ENCODE data around the gene GARNL3.
A peak's percentile ranks its signal among the peaks of the same experiment; 100 is the strongest.

Gene GARNL3, protein sequence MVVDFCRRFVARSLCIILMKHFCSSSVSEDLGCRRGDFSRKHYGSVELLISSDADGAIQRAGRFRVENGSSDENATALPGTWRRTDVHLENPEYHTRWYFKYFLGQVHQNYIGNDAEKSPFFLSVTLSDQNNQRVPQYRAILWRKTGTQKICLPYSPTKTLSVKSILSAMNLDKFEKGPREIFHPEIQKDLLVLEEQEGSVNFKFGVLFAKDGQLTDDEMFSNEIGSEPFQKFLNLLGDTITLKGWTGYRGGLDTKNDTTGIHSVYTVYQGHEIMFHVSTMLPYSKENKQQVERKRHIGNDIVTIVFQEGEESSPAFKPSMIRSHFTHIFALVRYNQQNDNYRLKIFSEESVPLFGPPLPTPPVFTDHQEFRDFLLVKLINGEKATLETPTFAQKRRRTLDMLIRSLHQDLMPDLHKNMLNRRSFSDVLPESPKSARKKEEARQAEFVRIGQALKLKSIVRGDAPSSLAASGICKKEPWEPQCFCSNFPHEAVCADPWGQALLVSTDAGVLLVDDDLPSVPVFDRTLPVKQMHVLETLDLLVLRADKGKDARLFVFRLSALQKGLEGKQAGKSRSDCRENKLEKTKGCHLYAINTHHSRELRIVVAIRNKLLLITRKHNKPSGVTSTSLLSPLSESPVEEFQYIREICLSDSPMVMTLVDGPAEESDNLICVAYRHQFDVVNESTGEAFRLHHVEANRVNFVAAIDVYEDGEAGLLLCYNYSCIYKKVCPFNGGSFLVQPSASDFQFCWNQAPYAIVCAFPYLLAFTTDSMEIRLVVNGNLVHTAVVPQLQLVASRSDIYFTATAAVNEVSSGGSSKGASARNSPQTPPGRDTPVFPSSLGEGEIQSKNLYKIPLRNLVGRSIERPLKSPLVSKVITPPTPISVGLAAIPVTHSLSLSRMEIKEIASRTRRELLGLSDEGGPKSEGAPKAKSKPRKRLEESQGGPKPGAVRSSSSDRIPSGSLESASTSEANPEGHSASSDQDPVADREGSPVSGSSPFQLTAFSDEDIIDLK

GRCh38 chr9:127264462-127265219 is at the start of gene GARNL3:
Gene GARNL3, plus strand, starts transcription at chr9:127264774. Its CDS starts 104 bp downstream, at chr9:127264878.
- no peak for DNase-seq (ENCODE audit: low spot score)

DNA sequence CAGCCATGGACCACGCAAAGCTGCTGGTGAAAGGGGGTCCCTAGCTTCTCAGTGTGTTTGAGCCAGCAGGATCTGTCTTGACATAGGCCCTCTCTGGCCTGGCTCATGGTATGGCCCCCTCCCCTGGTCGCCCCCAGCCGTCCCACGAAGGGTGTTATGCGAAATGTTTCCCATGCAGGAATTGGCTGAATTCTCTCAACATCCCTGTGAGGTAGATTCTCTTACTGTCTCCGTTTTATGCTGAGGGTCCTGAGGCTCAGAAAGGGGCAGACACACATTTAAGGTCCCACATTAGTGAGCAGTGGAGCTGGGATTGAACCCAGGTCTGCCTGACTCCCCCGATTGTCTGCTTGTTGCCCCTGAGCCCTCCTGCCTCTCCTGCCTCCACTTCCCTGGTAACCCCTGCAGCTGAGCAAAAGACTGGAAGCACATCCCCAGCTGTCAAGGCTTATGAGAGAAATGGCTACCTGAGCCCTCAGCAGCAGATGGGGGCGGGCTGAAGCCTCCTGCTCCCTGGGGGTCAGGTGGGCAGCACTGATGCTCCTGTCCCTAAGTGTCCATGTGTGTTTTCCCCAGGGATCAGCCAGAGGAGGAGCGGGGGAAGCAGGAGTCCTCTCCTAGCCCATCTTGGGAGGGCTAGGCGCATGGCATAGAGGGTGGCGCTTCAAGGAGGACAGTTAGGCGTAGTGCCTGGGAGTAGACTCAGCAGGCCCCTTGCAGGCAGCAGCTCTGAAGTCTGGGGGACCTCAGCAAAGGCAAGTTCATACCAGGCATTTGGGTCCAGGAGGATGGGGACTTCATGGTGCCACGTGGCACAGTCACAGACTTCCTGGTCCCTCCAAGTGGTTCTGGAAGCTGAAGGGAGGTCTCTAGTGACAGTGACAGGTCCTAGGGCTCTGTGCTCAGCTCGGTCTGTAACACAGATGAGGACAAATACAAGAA is 49.0 kb upstream of the GARNL3 start:
- DNase-seq (ENCODE audit: low spot score), result no peak

- no peak for DNase-seq (ENCODE audit: low spot score)
Observed at GRCh38 chr9:127216210-127216887, 48.2 kb upstream of the GARNL3 start.

DNA sequence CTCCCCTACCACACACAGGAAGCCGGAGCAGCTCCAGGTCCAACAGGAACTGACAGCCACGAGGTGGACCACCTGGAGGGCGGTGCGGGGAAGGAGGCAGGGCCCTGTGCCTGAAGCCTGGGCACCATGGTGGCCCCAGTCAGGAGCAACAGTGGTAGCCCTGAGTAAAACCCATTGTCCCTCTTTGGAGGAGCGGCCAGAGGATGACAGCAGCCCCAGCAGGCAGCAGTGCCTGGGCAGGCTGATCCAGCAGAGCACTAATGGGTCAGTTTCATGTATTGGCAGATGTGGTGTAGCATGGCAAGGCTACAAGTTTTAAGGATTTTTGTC is 47.7 kb upstream of the GARNL3 start:
- DNase-seq (ENCODE audit: low spot score), result no peak

DNA sequence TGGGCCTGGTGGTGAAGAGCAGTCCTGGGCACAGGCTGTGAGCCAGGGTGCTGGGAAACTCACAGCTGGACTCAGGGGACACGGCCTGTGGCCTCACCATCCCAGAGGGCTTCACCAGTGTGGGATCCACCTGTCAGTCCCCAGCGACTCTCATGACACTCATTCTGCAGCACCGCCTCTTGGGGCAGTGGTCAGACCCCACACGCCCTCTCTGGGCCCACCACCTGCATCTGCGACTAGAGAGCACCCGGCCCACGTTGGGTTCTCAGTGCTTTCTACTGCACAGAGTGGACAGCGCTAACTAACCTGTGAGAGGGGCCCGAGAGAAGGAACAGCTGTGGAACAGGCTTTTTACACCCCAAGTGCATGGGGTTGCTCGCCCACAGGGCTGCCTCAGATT is 45.8 kb upstream of the GARNL3 start:
- no peak for DNase-seq (ENCODE audit: low spot score)

- no peak for DNase-seq (ENCODE audit: low spot score)
Observed at GRCh38 chr9:127219520-127219919, 45.1 kb upstream of the GARNL3 start.

DNA sequence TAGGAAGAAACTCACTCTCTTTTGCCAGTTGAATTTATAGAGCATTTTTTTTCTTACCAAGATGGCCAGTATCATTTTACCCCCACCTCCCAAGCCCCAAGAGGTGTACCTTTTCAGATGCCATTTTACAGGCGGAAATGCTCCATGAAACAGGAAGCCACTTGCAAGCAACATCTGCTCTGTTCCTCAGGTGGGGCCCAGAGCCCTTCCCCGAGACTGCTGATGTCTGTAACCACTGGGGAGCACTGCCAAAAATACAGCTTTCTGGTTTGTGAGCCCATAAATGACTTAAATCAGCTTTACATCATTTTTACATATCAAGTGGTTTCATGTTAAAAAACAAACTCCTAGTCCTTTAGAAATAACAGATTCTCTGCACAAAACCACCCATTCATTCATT is 42.9 kb upstream of the GARNL3 start:
- DNase-seq (ENCODE audit: low spot score), result no peak

DNA sequence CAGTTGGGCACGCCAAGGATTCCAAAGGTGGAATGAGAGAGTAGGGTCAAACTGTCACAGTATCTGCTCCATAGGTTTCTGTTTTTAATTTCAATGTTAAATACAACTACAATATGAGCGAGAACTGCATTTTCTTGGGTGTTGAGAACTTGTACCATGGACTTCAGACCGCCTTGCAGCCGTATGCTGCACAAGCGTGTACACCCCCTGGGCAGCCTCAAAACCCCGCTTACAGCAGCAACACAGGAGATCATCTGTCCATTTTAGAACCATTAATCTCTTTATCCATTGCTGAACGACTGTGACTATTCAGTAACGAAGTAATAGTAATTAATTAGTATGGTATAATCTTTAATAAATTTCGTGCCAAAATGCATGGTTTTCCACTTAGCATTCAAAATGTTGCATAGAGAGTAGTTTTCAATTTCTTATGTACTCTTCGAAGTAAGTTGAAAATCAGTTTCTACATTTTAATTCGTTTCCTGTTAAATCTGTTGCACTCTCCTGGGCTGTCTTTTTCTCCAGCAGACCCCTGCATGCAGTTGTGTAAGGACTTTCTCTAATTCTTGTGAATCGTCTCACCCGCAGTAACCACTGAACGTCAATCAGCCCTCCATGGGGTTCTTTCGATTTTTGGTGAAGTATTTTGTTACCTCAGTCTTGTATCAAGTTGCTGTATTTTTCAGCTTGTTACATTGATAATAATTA is 42.0 kb upstream of the GARNL3 start:
- no peak for DNase-seq (ENCODE audit: low spot score)

DNA sequence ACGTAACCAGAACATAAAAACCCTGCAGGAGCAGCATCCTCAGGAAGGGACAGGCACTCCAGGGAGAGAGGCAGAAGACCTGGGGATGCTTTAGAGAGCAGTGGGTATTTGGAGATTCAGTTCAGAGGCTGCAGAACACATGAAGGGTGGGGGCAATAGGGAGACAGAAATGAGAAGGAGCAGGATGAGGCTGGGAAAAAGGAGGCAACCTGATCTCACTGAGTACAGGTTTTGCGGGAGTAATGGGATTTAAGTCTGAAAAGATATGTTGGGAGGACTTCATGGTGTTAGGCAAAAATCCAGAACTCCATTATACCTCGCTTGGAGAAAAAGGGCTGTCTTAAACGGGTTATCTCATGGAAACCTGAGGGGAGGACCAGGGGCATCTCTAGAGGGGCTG is 41.3 kb upstream of the GARNL3 start:
- no peak for DNase-seq (ENCODE audit: low spot score)

DNA sequence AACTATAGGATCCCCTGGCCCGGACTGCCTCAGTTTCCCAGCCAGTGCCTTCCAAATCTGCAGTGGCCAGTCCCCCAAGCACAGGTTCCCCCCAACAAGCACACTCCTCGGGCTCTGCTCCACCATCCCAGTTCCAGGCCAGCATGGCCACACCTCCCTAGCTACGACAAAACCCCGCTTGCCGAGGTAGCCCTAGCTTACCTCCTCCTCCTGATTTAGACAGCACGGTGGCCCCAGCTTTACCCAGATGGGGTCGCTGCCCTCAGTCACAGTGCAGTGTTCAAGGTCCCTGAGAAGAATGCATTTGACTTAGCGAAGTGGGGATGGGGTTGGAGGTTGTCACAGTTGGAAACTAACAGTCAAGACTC is 40.8 kb upstream of the GARNL3 start:
- DNase-seq (ENCODE audit: low spot score), result no peak

- peak; percentile 74 for DNase-seq (ENCODE audit: low spot score)
Observed at GRCh38 chr9:127224178-127224882, 40.2 kb upstream of the GARNL3 start.

- DNase-seq (ENCODE audit: low spot score), result peak; percentile 99
Observed at GRCh38 chr9:127224883-127225739, 39.5 kb upstream of the GARNL3 start.

GRCh38 chr9:127225801-127226625 is 38.6 kb upstream of the GARNL3 start:
- no peak for DNase-seq (ENCODE audit: low spot score)

- no peak for DNase-seq (ENCODE audit: low spot score)
Observed at GRCh38 chr9:127229691-127230417, 34.7 kb upstream of the GARNL3 start.

DNA sequence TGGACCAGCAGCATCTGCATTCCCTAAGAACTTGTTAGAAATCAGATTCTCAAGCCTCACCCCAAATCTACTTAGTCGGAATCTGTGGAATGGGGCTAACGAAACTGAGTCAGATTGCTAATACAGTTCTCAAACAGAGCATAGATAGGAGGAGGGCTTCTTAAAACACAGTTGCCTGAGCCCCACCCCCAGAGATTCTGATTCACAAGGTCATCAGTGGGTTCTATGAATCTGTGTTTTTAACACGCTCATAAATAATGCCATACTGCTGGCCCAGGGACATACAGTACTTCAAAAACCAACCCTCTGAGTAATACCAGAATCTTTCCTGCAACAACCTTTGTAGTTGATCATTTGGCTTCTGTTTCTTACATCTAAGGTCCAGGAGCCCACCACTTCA is 32.9 kb upstream of the GARNL3 start:
- DNase-seq (ENCODE audit: low spot score), result no peak

- DNase-seq (ENCODE audit: low spot score), result no peak
Observed at GRCh38 chr9:127232833-127233549, 31.6 kb upstream of the GARNL3 start.
